B cell (primary cell): ENCODE data around the gene TBC1D22A. TPM values are rescaled to one million over a fixed set of nuclear protein-coding genes. Genes with fewer than 3 reads are reported as not detected.

Source experiments
- ATAC-seq: fragments of 200-7000 bp; cut with Tn5 transposase; one replicate; pipeline ENCODE4 v1.10.0; 2021; ENCODE audit warnings: low read depth, mild to moderate bottlenecking, moderate number of reproducible peaks, moderate library complexity
- CTCF ChIA-PET: fragments of 350-600 bp; sonication (Branson Sonifier 250); formaldehyde crosslinking; loops from one replicate; lab custom pipeline; 2021; ENCODE audit warnings: antibody characterized with exemption, inconsistent platforms; lab: Charles Lee
- POLR2A ChIA-PET: fragments of 350-600 bp; sonication (Branson Sonifier 250); formaldehyde crosslinking; loops from one replicate; lab custom pipeline; 2021; ENCODE audit warnings: antibody characterized with exemption; lab: Charles Lee
- DNase-seq: peaks from one replicate; pipeline ENCODE4 v3.0.0; 2013
- H2AFZ ChIP-seq: 2 replicates; pipeline ENCODE4 v1.6.1; 2012; ENCODE audit warnings: mild to moderate bottlenecking, low read depth, low read length; ENCODE audit not compliant: insufficient read depth, poor library complexity, severe bottlenecking
- H3K27ac ChIP-seq, 2 donors: 1 replicate in 1 of 2; 2 replicates in 1 of 2; pipeline ENCODE4 v1.5.1; 2012 to 2013; ENCODE audit warnings: low read length in 2 of 2, mild to moderate bottlenecking in 2 of 2, moderate library complexity in 1 of 2
- H3K27me3 ChIP-seq, 4 experiments: fragments of 200-600 bp in 1 of 4; sonication (generic) in 1 of 4; replicated peaks in 1 of 4; 1 replicate in 2 of 4; 2 replicates in 2 of 4; pipeline versions ENCODE4 v1.6.1 to v1.7.0; 2013 to 2016; ENCODE audit warnings: low read length in 3 of 4, mild to moderate bottlenecking in 2 of 4, mixed read lengths in 1 of 4, moderate library complexity in 1 of 4; ENCODE audit not compliant: insufficient read depth in 4 of 4, control insufficient read depth in 3 of 4; ENCODE audit errors: control extremely low read depth in 1 of 4
- H3K36me3 ChIP-seq, 2 experiments: replicated peaks in 1 of 2; 1 replicate in 1 of 2; 2 replicates in 1 of 2; pipeline versions ENCODE4 v1.6.1 to v1.7.1; 2013; ENCODE audit warnings: low read length in 1 of 2; ENCODE audit not compliant: insufficient read depth in 2 of 2, control insufficient read depth in 1 of 2; ENCODE audit errors: control extremely low read depth in 1 of 2, extremely low read depth in 1 of 2
- H3K4me1 ChIP-seq, 2 donors: fragments of 200-600 bp in 1 of 2; sonication (generic) in 1 of 2; 1 replicate in 1 of 2; 2 replicates in 1 of 2; pipeline versions ENCODE4 v1.5.1 to v1.6.1; 2013 to 2017; ENCODE audit warnings: low read length in 2 of 2; ENCODE audit not compliant: control insufficient read depth in 2 of 2, insufficient read depth in 2 of 2
- H3K4me2 ChIP-seq: replicated peaks from 2 replicates; pipeline ENCODE3; 2012; ENCODE audit warnings: mild to moderate bottlenecking, low read depth, low read length; ENCODE audit not compliant: poor library complexity, severe bottlenecking
- H3K4me3 ChIP-seq, 5 experiments: fragments of 200-600 bp in 1 of 5; sonication (generic) in 1 of 5; 1 replicate in 3 of 5; 2 replicates in 2 of 5; pipeline versions ENCODE4 v1.5.1 to v1.7.0; 2011 to 2016; ENCODE audit warnings: low read length in 4 of 5, mild to moderate bottlenecking in 4 of 5, low read depth in 2 of 5, control low read depth in 1 of 5, moderate library complexity in 1 of 5; ENCODE audit not compliant: insufficient read depth in 1 of 5; ENCODE audit errors: control extremely low read depth in 1 of 5, extremely low read depth in 1 of 5
- H3K79me2 ChIP-seq: fragments of 200-600 bp; sonication (generic); one replicate; pipeline ENCODE4 v1.6.0; 2016; ENCODE audit warnings: low read length; ENCODE audit not compliant: control insufficient read depth, insufficient read depth
- H3K9ac ChIP-seq: fragments of 200-600 bp; sonication (generic); 2 replicates; pipeline ENCODE4 v1.6.1; 2017; ENCODE audit warnings: mild to moderate bottlenecking, low read length, moderate library complexity
- H3K9me3 ChIP-seq, 3 donors: one replicate each; pipeline versions ENCODE4 v1.6.1 to v1.7.1; 2013; ENCODE audit warnings: low read length in 2 of 3; ENCODE audit not compliant: control insufficient read depth in 2 of 3, insufficient read depth in 1 of 3; ENCODE audit errors: control extremely low read depth in 1 of 3
- H4K20me1 ChIP-seq: 2 replicates; pipeline ENCODE4 v1.6.0; 2012; ENCODE audit warnings: mild to moderate bottlenecking, low read length; ENCODE audit not compliant: insufficient read depth, control insufficient read depth, poor library complexity, severe bottlenecking
- H3K27ac Mint-ChIP-seq: one replicate; pipeline ENCODE4 v1.8.0; 2021; ENCODE audit warnings: mixed read lengths
- H3K27me3 Mint-ChIP-seq: one replicate; pipeline ENCODE4 v1.8.0; 2021; ENCODE audit warnings: mixed read lengths
- H3K4me1 Mint-ChIP-seq: one replicate; pipeline ENCODE4 v1.8.0; 2021; ENCODE audit warnings: mixed read lengths
- H3K4me3 Mint-ChIP-seq: one replicate; pipeline ENCODE4 v1.8.0; 2021; ENCODE audit warnings: mixed read lengths
- H3K9me3 Mint-ChIP-seq: one replicate; pipeline ENCODE4 v1.8.0; 2022; ENCODE audit warnings: mixed read lengths; ENCODE audit not compliant: insufficient read depth
- EZH2 ChIP-seq: IDR thresholded peaks from 2 replicates; pipeline ENCODE4 v1.6.1; 2012; ENCODE audit warnings: borderline replicate concordance, low read depth, mild to moderate bottlenecking, moderate library complexity, low read length; ENCODE audit not compliant: insufficient read depth, poor library complexity, severe bottlenecking
- WGBS: methylation state at CpG from one replicate; pipeline ENCODE4 v1.1.5; 2013; ENCODE audit warnings: missing lambda C conversion rate; ENCODE audit not compliant: insufficient coverage; 5-methylcytosine and 5-hydroxymethylcytosine counted together
- intact Hi-C: fragments of 100-400 bp; cut with micrococcal nuclease; formaldehyde crosslinking; loops from one replicate; pipeline ENCODE4 v1.10.0; 2022
- polyA plus RNA-seq: library from polyadenylated mRNA; depleted of rRNA; stranded (reverse); fragments of >200 nt; gene quantifications from 2 replicates; pipeline ENCODE4 v1.2.3, GENCODE V29; 2012
- total RNA-seq, 2 donors: library from RNA; stranded (reverse); fragments of 120-200 nt in 1 of 2; gene quantifications; 1 replicate in 1 of 2; 2 replicates in 1 of 2; pipeline versions ENCODE4 v1.2.3 to v1.2.4, GENCODE V29; 2013 to 2022
- TF ChIP-seq, protein P1 (sequence below): fragments of 200-600 bp; IDR thresholded peaks from one replicate; pipeline ENCODE4 v1.8.0; 2022; ENCODE audit warnings: antibody characterized with exemption, mild to moderate bottlenecking

TBC1D22A gene
- total and polyA plus RNA-seq, 2 donors (not counting 1 experiment from before 2014, with no cell fraction given) = 73.8 to 128 TPM

DNA sequence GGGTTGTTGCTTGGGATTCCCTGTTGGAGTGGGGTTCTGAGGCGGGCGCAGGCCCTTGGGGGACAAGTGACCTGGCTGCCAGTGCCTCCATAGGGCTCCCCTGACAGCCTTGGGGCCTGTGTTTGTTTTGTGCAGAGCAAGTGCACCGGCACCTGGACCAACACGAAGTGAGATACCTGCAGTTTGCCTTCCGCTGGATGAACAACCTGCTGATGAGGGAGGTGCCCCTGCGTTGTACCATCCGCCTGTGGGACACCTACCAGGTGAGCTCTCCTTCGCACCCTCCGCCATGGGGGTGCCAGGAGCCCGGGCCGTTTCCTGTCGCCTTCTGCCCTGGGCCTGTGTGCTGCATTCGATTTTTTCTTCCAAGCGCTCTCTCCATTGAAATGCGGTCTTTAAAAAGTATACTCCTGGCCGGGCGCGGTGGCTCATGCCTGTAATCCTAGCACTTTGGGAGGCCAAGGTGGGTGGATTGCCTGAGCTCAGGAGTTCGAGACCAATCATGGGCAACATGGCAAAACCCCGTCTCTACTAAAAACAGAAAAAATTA is 274.6 kb downstream of the TBC1D22A start:
- Mint-ChIP-seq H3K9me3 (no peaks in the 10 kb centered on the region), H3K27ac (no peak overlapping the region), H3K27me3 (no peaks in the 10 kb centered on the region), H3K4me1 (peaks cover 2% of the 10 kb centered on the region), H3K4me3 (no peak overlapping the region)
- H3K27ac ChIP-seq = no peak overlapping the region
- ChIA-PET POLR2A (no interaction called here), CTCF (no interaction called here)
- H3K4me3 ChIP-seq = no peak overlapping the region
- H3K36me3 ChIP-seq = peaks cover 0 to 51% of the 10 kb centered on the region in 2 experiments
- peaks cover 90% of the 10 kb centered on the region for H3K79me2 ChIP-seq
- H4K20me1 ChIP-seq = peaks cover 95% of the 10 kb centered on the region
- H3K4me1 ChIP-seq = no peaks in the 10 kb centered on the region
- H3K27me3 ChIP-seq = no peaks in the 10 kb centered on the region
- no peak overlapping the region for H3K9ac ChIP-seq
- intact Hi-C loops = no loop called here
- H3K4me2 ChIP-seq = no peak overlapping the region
- no peak overlapping the region for H2AFZ ChIP-seq
- TF ChIP-seq, protein P1, sequence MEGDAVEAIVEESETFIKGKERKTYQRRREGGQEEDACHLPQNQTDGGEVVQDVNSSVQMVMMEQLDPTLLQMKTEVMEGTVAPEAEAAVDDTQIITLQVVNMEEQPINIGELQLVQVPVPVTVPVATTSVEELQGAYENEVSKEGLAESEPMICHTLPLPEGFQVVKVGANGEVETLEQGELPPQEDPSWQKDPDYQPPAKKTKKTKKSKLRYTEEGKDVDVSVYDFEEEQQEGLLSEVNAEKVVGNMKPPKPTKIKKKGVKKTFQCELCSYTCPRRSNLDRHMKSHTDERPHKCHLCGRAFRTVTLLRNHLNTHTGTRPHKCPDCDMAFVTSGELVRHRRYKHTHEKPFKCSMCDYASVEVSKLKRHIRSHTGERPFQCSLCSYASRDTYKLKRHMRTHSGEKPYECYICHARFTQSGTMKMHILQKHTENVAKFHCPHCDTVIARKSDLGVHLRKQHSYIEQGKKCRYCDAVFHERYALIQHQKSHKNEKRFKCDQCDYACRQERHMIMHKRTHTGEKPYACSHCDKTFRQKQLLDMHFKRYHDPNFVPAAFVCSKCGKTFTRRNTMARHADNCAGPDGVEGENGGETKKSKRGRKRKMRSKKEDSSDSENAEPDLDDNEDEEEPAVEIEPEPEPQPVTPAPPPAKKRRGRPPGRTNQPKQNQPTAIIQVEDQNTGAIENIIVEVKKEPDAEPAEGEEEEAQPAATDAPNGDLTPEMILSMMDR = no peak
- no peak for TF ChIP-seq EZH2
- ATAC-seq (no peak), DNase-seq (no peak)
- H3K9me3 ChIP-seq = no peaks in the 10 kb centered on the region
- 98% methylated on average over 18 of the region's 20 CpGs for WGBS

DNA sequence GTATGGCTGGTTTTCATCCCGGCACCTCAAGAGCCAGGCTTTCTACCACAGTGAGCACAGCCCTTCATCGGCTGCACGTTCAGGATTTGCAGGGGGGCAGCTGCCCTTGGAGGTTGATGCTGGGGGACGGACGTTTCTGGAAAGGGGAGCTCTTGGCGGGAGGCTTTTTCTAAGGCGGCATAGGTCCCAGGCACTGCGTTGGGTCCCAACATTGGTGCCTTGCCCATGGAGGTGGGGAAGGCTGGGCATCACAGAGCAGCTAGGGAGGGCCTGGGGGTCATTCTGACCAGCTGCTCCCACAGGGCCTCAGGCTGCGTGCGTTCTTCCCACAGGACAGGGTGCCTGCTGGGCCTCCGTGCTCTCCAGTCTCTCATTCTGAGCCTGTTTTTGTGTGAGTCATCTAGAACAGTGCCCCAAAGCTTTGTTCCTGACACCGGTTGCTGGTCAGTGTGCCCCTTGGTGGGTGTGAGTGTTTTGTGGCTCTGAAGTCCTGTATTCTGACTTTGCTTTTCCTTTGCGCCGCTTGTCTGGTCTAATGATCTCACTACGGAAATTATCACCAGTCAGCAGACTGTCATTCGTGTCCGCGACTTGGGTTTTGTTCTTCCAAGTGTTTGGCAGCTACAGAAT is 275.9 kb downstream of the TBC1D22A start:
- Mint-ChIP-seq H3K4me3 (no peak overlapping the region), H3K27me3 (no peaks in the 10 kb centered on the region)
- TF ChIP-seq EZH2 = no peak
- TF ChIP-seq, protein P1 = no peak

More for the DNA sequence above, 275.9 kb downstream of the TBC1D22A start:
- ChIA-PET POLR2A (interaction anchor here (0.6 kb wide), 1 partner anchor 232 kb away, joined by 3 read pairs; no protein-coding TSS in a partner anchor), CTCF (no interaction called here)
- DNase-seq (no peak), ATAC-seq (no peak)
- Mint-ChIP-seq H3K27ac (no peak overlapping the region), H3K9me3 (no peaks in the 10 kb centered on the region), H3K4me1 (peaks cover 7% of the 10 kb centered on the region)
- peaks cover 95% of the 10 kb centered on the region for H4K20me1 ChIP-seq
- H3K4me1 ChIP-seq = no peaks in the 10 kb centered on the region
- no peak overlapping the region for H3K4me3 ChIP-seq
- intact Hi-C loops = no loop called here
- no peak overlapping the region for H3K4me2 ChIP-seq
- H3K27ac ChIP-seq = no peak overlapping the region
- H3K9ac ChIP-seq = no peak overlapping the region
- H3K9me3 ChIP-seq = no peaks in the 10 kb centered on the region
- H3K36me3 ChIP-seq = peaks cover 0 to 54% of the 10 kb centered on the region in 2 experiments
- peaks cover 90% of the 10 kb centered on the region for H3K79me2 ChIP-seq
- 96% methylated on average over 17 of the region's 18 CpGs for WGBS
- H3K27me3 ChIP-seq = no peaks in the 10 kb centered on the region
- H2AFZ ChIP-seq = no peak overlapping the region
